Osteoblast (primary cell): Measurements from ENCODE around the gene KCNG1. TPM values are rescaled to one million over a fixed set of nuclear protein-coding genes. Genes with fewer than 3 reads are reported as not detected.

Experiments used
- DNase-seq: peaks from one replicate; pipeline ENCODE4 v3.0.0; 2011; ENCODE audit warnings: low spot score, mixed read lengths; ENCODE audit not compliant: insufficient read length; ENCODE audit errors: missing footprints
- H2AFZ ChIP-seq: 2 replicates; pipeline ENCODE4 v1.6.0; 2011; ENCODE audit warnings: mild to moderate bottlenecking, low read length
- H3K27ac ChIP-seq: 2 replicates; pipeline ENCODE4 v1.5.1; 2011; ENCODE audit warnings: mild to moderate bottlenecking, low read depth, low read length, moderate library complexity
- H3K27me3 ChIP-seq: 2 replicates; pipeline ENCODE4 v1.6.0; 2012; ENCODE audit warnings: mild to moderate bottlenecking, control low read depth, inconsistent platforms, low read length, moderate library complexity; ENCODE audit not compliant: insufficient read depth
- H3K36me3 ChIP-seq: 2 replicates; pipeline ENCODE4 v1.5.1; 2011; ENCODE audit warnings: mild to moderate bottlenecking, low read length, control low read depth, moderate library complexity; ENCODE audit not compliant: insufficient read depth
- H3K4me1 ChIP-seq: 2 replicates; pipeline ENCODE4 v1.5.1; 2011; ENCODE audit warnings: mild to moderate bottlenecking, low read length, control low read depth, moderate library complexity; ENCODE audit not compliant: insufficient read depth
- H3K4me2 ChIP-seq: 2 replicates; pipeline ENCODE4 v1.6.0; 2011; ENCODE audit warnings: mild to moderate bottlenecking, low read length; ENCODE audit not compliant: insufficient read depth
- H3K4me3 ChIP-seq: fragments of 200-600 bp; sonication (generic); 3 replicates; pipeline ENCODE4 v1.5.1; 2012; ENCODE audit warnings: mild to moderate bottlenecking, low read length, inconsistent platforms; ENCODE audit not compliant: insufficient read depth
- H3K79me2 ChIP-seq: 2 replicates; pipeline ENCODE4 v1.6.0; 2012; ENCODE audit warnings: mild to moderate bottlenecking, low read length, control low read depth, inconsistent platforms; ENCODE audit not compliant: insufficient read depth
- H3K9me3 ChIP-seq: 2 replicates; pipeline ENCODE4 v1.5.1; 2011; ENCODE audit warnings: low read depth, low read length, control low read depth
- H4K20me1 ChIP-seq: 2 replicates; pipeline ENCODE4 v1.6.0; 2012; ENCODE audit warnings: mild to moderate bottlenecking, low read length, control low read depth; ENCODE audit not compliant: insufficient read depth
- total RNA-seq: library from RNA; depleted of rRNA; stranded (reverse); fragments of >200 nt; gene quantifications from 2 replicates; pipeline ENCODE4 v1.2.3, GENCODE V29; 2012
- TF ChIP-seq, protein P1 (sequence below): IDR thresholded peaks from 2 replicates; pipeline ENCODE4 v1.5.1; 2011; ENCODE audit warnings: mild to moderate bottlenecking, low read depth, low read length, moderate library complexity; ENCODE audit errors: extremely low read depth

KCNG1 gene, protein sequence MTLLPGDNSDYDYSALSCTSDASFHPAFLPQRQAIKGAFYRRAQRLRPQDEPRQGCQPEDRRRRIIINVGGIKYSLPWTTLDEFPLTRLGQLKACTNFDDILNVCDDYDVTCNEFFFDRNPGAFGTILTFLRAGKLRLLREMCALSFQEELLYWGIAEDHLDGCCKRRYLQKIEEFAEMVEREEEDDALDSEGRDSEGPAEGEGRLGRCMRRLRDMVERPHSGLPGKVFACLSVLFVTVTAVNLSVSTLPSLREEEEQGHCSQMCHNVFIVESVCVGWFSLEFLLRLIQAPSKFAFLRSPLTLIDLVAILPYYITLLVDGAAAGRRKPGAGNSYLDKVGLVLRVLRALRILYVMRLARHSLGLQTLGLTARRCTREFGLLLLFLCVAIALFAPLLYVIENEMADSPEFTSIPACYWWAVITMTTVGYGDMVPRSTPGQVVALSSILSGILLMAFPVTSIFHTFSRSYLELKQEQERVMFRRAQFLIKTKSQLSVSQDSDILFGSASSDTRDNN
- 13.6 and 16.3 TPM in 2 replicates for total RNA-seq

DNA sequence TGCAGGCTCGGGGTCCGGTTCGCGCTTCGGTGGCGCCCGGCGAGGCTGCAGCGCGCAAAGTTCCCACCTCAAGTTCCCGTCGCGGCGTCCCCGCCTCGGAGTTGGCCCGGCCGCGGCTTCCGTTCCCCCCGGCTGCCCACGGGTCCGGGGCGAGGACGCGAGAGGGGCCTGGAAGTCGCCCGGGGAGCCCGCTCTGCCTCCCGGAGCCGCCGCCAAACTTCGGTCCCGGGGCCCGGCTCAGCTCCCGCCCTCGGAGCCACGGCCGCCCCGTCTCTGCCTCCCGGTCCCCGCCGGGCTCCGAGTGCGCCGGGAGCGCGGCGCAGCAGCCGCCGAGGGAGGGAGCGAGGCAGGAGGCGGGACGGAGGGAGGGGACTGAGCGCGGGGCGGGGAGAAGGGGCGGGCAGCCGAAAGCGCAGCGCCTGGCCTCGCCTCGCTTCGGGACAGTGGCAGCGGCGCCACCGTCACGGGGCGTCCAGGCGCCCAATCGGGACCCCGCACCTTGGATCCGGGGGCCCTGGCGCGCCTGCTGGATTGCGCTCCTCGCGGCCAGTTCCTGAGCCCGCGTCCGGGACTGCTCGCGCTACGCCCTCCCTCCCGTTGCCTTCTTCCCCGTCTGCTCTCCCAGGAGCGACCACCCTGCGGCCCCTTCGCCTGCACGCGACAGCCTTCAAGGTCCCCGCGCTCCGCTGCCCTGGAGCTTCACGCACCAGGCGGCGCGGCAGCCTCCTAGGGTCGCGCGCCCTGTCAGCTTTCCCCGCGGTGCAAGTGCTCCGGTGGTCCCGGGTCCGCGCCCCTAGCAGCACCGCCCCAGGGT, at the start of gene KCNG1:
KCNG1 (minus strand) TSS at position 305 of the 814 bp plus-strand sequence. CDS start 12,769 bp downstream, outside the sequence.
- Histone ChIP-seq H3K4me2 (peak within 1 kb of the TSS; percentile 88), H3K4me1 (peaks cover 17% of the 10 kb centered on the region), H3K4me3 (peak within 1 kb of the TSS; percentile 76), H3K27ac (no peak within 1 kb of the TSS), H3K36me3 (no peaks in the 10 kb centered on the region), H2AFZ (peak within 1 kb of the TSS; percentile 83), H3K9me3 (no peaks in the 10 kb centered on the region), H4K20me1 (no peaks in the 10 kb centered on the region), H3K27me3 (peaks cover 15% of the 10 kb centered on the region), H3K79me2 (peaks cover 3% of the 10 kb centered on the region)
- TF ChIP-seq, protein P1, sequence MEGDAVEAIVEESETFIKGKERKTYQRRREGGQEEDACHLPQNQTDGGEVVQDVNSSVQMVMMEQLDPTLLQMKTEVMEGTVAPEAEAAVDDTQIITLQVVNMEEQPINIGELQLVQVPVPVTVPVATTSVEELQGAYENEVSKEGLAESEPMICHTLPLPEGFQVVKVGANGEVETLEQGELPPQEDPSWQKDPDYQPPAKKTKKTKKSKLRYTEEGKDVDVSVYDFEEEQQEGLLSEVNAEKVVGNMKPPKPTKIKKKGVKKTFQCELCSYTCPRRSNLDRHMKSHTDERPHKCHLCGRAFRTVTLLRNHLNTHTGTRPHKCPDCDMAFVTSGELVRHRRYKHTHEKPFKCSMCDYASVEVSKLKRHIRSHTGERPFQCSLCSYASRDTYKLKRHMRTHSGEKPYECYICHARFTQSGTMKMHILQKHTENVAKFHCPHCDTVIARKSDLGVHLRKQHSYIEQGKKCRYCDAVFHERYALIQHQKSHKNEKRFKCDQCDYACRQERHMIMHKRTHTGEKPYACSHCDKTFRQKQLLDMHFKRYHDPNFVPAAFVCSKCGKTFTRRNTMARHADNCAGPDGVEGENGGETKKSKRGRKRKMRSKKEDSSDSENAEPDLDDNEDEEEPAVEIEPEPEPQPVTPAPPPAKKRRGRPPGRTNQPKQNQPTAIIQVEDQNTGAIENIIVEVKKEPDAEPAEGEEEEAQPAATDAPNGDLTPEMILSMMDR: no peak
- DNase-seq: peak; percentile 99

DNA sequence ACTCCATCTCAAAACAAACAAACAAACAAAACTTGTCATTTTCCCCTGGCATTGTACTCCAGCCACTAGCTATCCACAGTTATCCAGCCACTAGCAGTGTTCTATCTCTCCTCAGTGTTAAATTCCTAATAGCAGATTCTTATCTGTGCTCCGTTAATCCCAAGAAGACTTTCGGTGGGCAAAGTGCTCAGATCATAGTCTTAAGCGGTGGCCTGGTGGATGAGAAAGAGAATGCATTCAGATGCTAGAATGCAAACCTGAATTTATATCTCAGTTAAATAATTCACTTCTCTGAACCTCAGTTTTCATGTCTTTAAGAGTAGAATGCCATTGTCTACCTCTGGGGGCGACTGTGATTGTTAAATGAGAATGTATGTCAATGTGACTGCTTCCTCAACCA, 47.7 kb upstream of the KCNG1 start:
- TF ChIP-seq, protein P1: no peak
- no peak overlapping the region for H3K4me3 ChIP-seq
- peaks cover 21% of the 10 kb centered on the region for H3K27me3 ChIP-seq
- H4K20me1 ChIP-seq: no peaks in the 10 kb centered on the region
- no peaks in the 10 kb centered on the region for H3K36me3 ChIP-seq
- no peaks in the 10 kb centered on the region for H3K9me3 ChIP-seq
- no peak overlapping the region for H3K4me2 ChIP-seq
- no peak overlapping the region for H2AFZ ChIP-seq
- no peaks in the 10 kb centered on the region for H3K4me1 ChIP-seq
- no peaks in the 10 kb centered on the region for H3K79me2 ChIP-seq
- no peak overlapping the region for H3K27ac ChIP-seq
- no peak for DNase-seq

DNA sequence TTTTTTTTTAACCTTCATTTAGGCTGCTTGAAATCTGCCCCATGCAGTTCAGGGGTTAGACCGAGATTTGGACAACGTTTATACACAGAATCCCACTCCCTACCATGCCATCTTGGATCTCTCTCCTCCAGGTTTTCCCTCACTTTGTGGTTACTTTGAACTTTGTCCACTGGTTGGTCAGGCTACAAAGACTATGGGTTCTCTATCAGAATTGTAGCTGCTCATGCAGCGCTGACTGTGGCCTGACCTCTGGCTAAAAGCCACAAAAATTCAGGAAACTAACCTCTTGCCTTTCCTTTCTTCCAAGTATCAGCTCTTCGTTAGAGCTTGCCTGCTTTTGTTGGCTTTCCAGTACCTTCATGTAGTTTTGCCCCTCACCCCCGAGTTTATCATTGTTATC, 44.9 kb upstream of the KCNG1 start:
- H3K9me3 ChIP-seq: no peaks in the 10 kb centered on the region
- TF ChIP-seq, protein P1: no peak
- H3K4me2 ChIP-seq: no peak overlapping the region
- H3K79me2 ChIP-seq: no peaks in the 10 kb centered on the region
- no peak for DNase-seq
- H3K4me3 ChIP-seq: no peak overlapping the region
- H3K27ac ChIP-seq: no peak overlapping the region
- H3K36me3 ChIP-seq: no peaks in the 10 kb centered on the region
- H2AFZ ChIP-seq: no peak overlapping the region
- H3K4me1 ChIP-seq: no peaks in the 10 kb centered on the region
- peaks cover 16% of the 10 kb centered on the region for H3K27me3 ChIP-seq
- H4K20me1 ChIP-seq: no peaks in the 10 kb centered on the region
